HG03135 (cell line): Measurements from ENCODE around the gene PCGF5.
"Not testable (repeated sequence)": the region's sequence is repeated elsewhere in the genome, so short reads cannot be mapped to it uniquely, and the experiment has no call there.

ENCODE experiments used
- ATAC-seq: cut with Tn5 transposase; IDR thresholded peaks from one replicate; pipeline ENCODE4 v1.9.1; 2021; ENCODE audit warnings: mild to moderate bottlenecking, moderate library complexity; ENCODE audit not compliant: unreplicated experiment

Gene PCGF5

DNA sequence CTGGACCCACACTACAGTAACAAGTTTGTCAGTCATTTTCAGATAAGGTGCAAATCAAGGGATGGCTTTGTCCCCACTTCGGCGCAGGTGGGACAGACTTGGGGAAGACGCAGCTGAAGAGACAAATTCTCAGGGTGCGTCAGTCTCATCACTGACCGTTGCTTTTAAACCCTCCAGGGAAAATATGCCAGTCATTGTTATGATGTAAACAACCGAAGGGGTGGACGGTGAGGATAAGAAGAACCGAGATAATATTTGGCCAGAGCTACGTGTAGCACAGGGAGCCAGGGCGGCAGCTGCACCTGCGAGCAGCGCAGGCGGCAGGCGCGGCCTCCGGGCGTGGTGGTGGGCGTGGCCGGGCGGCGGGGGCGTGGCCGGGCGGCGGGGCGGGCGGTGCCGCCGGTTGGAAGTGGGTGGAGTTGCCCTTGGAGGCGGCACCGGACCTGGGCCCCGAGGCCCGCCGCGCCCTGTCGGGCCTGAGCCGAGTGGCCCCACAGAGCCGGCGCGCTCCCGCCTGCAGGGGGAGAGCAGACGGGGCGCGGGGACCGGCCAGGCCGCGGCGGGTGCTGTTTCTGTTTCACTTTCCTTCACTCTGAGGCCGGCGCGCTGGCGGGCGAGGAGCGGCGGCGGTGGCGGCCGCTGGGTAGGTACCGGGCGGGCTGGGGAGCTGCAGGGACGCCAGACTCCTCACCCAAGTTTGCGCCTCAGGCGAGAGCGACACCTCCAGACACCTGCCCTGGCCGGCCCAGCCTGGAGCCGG, at the start of gene PCGF5:
Gene PCGF5, plus strand, starts transcription at position 470 of the 760 bp plus-strand sequence. CDS start 2,209 bp downstream, outside the sequence.
- ATAC-seq, result peak; percentile 96

GRCh38 chr10:91171485-91171884, 49.0 kb upstream of the PCGF5 start:
- no peak for ATAC-seq

- ATAC-seq, result no peak
These were observed 48.1 kb upstream of the PCGF5 start for GRCh38 chr10:91172348-91172747.

- no peak for ATAC-seq
These were observed 35.1 kb upstream of the PCGF5 start for GRCh38 chr10:91185239-91185875.

GRCh38 chr10:91187156-91187555, 33.3 kb upstream of the PCGF5 start:
- ATAC-seq, result no peak

DNA sequence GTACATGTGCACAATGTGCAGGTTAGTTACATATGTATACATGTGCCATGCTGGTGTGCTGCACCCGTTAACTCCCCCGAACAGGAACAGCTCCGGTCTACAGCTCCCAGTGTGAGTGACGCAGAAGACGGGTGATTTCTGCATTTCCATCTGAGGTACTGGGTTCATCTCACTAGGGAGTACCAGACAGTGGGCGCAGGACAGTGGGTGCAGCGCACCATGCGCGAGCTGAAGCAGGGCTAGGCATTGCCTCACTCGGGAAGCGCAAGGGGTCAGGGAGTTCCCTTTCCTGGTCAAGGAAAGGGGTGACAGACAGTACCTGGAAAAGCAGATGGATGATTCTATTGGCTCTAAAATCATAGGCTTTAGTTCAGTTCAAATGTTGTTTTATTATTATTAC, 32.5 kb upstream of the PCGF5 start:
- not testable (repeated sequence) for ATAC-seq

GRCh38 chr10:91188889-91189288, 31.6 kb upstream of the PCGF5 start:
- no peak for ATAC-seq

- ATAC-seq, result no peak
These were observed 30.0 kb upstream of the PCGF5 start for GRCh38 chr10:91190388-91190870.

GRCh38 chr10:91190876-91191583, 29.4 kb upstream of the PCGF5 start:
- peak; percentile 58 for ATAC-seq

DNA sequence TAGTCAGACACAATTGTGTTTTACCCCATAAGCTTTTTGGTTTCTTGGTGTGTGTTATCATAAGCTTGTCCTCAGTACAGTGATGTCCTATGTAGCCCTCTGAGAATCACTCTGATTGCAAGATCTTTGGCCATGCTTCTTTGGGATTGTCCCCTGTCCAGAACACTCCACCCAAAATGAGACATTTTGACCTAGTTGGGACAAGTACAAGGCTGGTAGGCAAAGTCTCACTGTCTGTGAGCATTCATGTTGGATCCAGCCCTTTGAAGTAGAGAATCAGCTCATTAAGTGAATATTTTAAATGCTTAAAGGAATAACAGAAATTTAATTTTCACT, 28.9 kb upstream of the PCGF5 start:
- ATAC-seq, result no peak

DNA sequence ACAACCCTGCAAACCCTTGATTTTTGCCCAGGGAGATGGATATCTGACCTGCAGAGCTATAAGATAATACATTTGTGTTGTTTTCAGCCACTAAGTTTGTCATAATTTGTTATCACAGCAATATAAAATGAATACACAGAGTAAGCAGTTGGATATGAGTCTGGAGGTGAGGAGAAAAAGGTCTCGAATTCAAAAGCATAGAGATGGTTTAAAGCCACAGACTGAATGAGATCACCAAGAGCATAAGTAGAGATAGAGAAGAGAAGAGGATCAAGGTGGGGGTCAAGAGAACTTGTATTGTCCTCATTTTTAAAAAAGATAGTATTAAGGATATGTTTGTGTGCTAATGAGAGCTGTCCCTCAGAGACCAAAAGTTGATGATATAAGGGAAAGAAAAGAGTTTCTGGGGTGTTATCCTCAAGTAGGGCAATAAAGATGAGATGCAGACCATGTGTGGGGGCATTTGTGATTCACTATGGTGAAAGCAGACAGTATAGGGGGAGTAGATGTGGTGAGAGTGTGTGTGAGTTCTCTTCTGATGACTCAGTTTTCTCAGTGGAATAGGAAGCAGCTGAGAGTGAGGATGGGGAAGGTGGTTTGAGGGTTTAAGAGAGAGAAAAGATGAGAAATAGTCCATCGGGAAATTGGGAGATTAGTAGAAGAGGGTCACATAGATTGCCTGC, 25.8 kb upstream of the PCGF5 start:
- ATAC-seq, result no peak

DNA sequence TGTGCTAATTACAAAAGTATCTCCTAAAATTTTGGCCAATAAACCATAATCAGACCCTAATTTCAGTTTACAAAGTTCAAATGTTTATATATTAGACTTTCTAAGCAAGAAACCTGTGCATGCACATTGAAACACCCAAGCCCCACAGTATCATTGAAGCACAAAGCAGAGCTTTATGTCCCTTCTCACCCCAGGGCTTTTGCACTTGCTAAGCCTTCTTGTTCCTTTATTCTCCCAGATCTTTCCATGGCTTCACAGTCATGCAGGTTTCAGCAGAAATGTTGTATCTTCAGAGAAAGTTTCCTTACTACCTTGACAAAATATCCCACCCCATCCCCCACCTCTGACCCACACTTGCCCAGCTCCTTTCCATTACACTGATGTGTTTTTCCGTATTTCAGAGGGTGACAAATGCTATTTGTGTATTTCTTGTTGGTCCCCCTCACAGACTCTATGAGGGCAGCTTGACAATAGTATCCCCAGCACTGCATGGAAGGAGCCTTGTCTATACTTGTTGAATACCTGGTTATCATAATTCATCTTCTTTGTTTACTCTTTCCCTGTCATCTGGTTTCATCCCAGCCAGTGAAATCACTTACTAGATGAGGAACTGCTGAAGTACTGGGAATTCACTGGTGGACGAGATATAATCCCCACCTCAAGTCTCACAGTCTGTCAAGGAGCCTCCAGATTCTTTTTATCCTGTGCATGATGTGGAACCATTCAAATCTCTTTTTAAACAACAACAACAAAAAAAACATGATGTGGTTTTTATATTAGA, 24.0 kb upstream of the PCGF5 start:
- ATAC-seq, result no peak

DNA sequence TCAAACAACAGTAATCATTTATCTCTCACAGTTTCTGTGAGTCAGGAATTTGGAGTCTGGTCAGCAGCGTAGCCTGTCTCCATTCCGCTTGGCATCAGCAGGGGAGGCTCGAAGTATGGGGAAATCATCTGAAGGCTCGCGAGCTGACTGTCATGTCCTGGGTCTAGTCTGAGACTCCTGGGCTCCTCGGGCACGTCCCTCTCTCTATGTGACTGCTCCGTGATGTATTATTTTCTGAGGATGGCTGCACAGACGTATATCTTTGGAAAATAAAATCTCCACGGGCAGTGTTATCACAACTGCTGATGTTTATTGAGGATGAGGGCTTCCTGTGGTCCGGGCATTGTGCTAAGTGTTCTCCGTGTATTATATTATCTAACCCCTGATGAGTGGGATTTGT, 23.3 kb upstream of the PCGF5 start:
- ATAC-seq, result no peak

DNA sequence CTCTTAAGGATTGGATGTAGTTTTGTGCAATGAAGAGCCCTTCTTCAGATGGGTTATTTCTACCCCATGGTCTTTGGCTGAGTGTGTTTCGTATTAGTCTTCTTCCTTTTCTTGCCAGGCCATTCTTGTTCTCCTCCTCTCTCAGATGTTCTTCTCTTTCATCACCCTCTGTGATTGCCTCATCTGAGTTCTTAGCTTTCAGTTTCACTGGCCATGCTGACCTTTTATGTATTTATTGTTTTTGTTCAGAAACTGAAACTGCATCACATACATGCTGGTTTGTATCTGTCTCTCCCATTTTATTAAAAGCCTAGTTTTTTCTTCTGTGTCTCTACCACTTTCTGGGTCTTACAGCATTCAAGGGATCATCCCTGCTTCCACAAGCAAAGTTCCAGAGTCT, 21.7 kb upstream of the PCGF5 start:
- peak; percentile 76 for ATAC-seq

GRCh38 chr10:91200314-91201212, 19.9 kb upstream of the PCGF5 start:
- ATAC-seq, result peak; percentile 3

DNA sequence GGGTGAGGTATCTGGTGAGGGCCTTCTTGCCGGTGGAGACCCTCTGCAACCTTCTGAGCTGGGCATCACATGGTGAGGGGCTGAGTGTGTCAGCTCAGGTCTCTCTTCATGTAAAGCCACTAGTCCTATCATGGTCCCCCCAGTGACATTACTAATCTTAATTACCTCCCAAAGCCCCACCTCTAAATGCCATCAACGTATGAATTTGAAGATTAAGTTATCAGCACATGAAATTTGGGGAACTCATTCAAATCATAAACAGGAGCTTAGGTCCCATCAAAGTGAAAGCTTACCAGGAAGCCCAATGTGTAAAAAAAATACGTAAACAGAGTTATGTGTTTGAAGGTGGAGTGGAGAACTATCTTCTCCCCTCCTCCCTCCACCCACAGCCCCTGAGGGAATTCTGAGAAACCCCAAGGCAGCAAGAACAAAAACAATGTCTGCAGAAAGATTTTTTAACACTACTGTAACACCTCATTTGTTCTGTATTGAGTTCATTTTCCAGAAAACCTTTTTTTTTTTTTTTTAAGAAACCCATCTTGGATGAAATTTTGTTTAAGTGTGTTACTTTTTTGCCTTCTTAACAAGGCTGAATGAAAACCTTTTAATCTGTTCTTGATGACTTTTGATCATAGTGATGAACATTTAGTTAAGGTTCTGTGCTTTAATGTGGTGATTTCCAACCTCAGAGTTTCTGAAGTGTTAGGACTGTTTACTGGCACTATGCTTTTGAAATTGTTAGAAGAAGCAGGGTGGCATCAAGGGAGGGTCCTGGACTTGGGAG, 19.1 kb upstream of the PCGF5 start:
- ATAC-seq, result peak; percentile 40

DNA sequence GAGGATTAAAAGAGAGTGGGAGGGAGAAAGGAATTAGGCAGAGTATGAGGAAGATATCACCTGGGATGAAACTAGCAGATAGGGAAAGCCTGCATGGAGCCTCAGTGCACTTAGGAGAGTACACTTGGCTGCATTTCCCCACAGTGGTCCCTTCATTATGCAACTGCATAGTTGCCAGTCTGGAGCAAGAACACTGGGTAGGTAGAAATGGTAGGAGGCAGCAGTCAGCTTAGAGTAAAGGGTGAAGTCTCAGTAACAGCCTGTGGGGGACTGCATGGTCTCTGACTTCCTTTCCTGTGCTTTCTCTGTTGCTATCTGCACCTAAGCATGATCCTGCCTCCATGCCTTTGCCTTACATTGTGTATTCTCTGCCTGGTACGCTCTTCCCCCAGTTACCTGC, 14.0 kb upstream of the PCGF5 start:
- peak; percentile 47 for ATAC-seq

GRCh38 chr10:91206837-91207474, 13.5 kb upstream of the PCGF5 start:
- ATAC-seq, result peak; percentile 3
